ENCODE data around the gene EPHB2.
A peak's percentile ranks its signal among the peaks of the same experiment; 100 is the strongest.
"Not testable (repeated sequence)": the region's sequence is repeated elsewhere in the genome, so short reads cannot be mapped to it uniquely, and the experiment has no call there.

The EPHB2 gene

GRCh38 chr1:22830757-22831340 lies 120.2 kb downstream of the EPHB2 start:
- no peaks in the 10 kb centered on the region for H3K9me3 Mint-ChIP-seq
- H3K4me1 Mint-ChIP-seq = peaks cover 60% of the 10 kb centered on the region

DNA sequence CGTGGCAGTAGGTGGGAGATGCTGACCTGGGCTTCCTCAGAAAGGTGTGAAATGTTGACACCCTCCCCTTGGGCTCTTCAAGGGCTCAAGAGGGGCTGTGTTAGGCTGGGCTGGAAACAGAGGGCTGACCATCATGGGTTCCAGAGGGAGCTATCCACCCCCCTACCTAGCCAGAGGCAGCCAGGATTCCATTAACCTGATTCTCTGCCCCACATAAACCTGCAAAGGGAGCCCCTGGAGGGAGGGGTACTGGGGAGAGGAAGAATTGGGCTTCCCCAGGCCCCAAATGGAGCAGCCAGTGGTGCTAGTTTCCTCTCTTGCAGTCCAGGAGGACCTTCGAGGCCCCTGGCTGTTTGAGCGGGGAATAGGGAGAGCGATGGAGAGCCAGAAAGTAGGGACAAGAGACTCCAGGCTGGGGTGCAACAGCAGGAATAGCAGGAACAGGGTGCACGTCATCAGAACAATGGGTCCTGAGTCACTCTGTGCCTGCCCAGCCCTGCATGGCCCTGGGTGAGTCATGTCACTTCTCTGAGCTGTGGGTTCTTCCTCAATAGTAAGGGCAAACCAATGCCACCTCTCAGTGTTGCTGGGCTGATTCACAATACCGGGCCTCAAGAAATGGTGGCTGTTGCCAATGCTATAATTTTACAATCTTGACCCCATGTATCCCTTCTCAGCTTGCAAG lies 121.2 kb downstream of the EPHB2 start:
- no peak overlapping the region for H3K4me3 Mint-ChIP-seq
- no peak for DNase-seq
- no peaks in the 10 kb centered on the region for H3K9me3 Mint-ChIP-seq
- peaks cover 60% of the 10 kb centered on the region for H3K4me1 Mint-ChIP-seq
- H3K27me3 Mint-ChIP-seq (ENCODE audit: low read depth, poor library complexity) = peaks cover 12% of the 10 kb centered on the region
- no peak overlapping the region for H3K27ac Mint-ChIP-seq
- TF ChIP-seq, protein P1, sequence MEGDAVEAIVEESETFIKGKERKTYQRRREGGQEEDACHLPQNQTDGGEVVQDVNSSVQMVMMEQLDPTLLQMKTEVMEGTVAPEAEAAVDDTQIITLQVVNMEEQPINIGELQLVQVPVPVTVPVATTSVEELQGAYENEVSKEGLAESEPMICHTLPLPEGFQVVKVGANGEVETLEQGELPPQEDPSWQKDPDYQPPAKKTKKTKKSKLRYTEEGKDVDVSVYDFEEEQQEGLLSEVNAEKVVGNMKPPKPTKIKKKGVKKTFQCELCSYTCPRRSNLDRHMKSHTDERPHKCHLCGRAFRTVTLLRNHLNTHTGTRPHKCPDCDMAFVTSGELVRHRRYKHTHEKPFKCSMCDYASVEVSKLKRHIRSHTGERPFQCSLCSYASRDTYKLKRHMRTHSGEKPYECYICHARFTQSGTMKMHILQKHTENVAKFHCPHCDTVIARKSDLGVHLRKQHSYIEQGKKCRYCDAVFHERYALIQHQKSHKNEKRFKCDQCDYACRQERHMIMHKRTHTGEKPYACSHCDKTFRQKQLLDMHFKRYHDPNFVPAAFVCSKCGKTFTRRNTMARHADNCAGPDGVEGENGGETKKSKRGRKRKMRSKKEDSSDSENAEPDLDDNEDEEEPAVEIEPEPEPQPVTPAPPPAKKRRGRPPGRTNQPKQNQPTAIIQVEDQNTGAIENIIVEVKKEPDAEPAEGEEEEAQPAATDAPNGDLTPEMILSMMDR (IDR thresholded peaks at IDR 0.05) = no peak
- H3K36me3 Mint-ChIP-seq (ENCODE audit: low read depth) = no peaks in the 10 kb centered on the region

More at GRCh38 chr1:22830757-22831340, 120.2 kb downstream of the EPHB2 start:
- Mint-ChIP-seq H3K27me3 (ENCODE audit: low read depth, poor library complexity) (peaks cover 14% of the 10 kb centered on the region), H3K27ac (no peak overlapping the region), H3K4me3 (no peak overlapping the region), H3K36me3 (ENCODE audit: low read depth) (no peaks in the 10 kb centered on the region)
- TF ChIP-seq, protein P1 (IDR thresholded peaks at IDR 0.05) = no peak
- no peak for DNase-seq

DNA sequence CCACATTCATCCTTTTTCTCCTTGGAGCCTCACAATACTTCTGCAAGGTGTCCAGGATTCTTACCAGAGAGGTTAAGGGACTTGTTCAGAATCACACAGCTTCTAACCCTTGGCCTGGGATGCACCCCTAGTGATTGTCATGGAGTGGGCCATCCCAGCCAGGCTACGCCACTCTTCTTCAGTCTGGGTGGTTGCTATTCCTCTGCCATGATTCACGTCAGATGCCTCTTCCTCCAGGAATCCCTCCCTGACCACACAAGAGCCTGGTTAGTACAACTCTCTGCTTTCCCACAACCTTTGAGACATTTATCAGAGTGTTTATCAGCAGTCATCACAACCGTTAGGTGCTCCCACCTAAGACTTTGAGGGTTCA lies 121.8 kb downstream of the EPHB2 start:
- no peak for DNase-seq
- TF ChIP-seq, protein P1 (IDR thresholded peaks at IDR 0.05) = no peak
- no peaks in the 10 kb centered on the region for H3K9me3 Mint-ChIP-seq
- no peak overlapping the region for H3K4me3 Mint-ChIP-seq
- peaks cover 9% of the 10 kb centered on the region for H3K27me3 Mint-ChIP-seq (ENCODE audit: low read depth, poor library complexity)
- H3K27ac Mint-ChIP-seq = no peak overlapping the region
- peaks cover 60% of the 10 kb centered on the region for H3K4me1 Mint-ChIP-seq
- no peaks in the 10 kb centered on the region for H3K36me3 Mint-ChIP-seq (ENCODE audit: low read depth)

GRCh38 chr1:22833699-22834098 lies 123.1 kb downstream of the EPHB2 start:
- H3K9me3 Mint-ChIP-seq = no peaks in the 10 kb centered on the region
- H3K36me3 Mint-ChIP-seq (ENCODE audit: low read depth) = no peaks in the 10 kb centered on the region
- H3K4me1 Mint-ChIP-seq = peaks cover 58% of the 10 kb centered on the region
- DNase-seq = no peak
- H3K27me3 Mint-ChIP-seq (ENCODE audit: low read depth, poor library complexity) = peaks cover 6% of the 10 kb centered on the region
- H3K27ac Mint-ChIP-seq = no peak overlapping the region
- H3K4me3 Mint-ChIP-seq = no peak overlapping the region
- TF ChIP-seq, protein P1 (IDR thresholded peaks at IDR 0.05) = no peak

- not testable (repeated sequence) for H3K36me3 Mint-ChIP-seq (ENCODE audit: low read depth); DNase-seq
- H3K4me1 Mint-ChIP-seq = peaks cover 57% of the 10 kb centered on the region
Measured at GRCh38 chr1:22834420-22834819, 123.8 kb downstream of the EPHB2 start.

GRCh38 chr1:22835636-22836319 lies 125.1 kb downstream of the EPHB2 start:
- DNase-seq = peak; percentile 21
- Mint-ChIP-seq H3K4me1 (peaks cover 44% of the 10 kb centered on the region), H3K27me3 (ENCODE audit: low read depth, poor library complexity) (peaks cover 6% of the 10 kb centered on the region), H3K27ac (peak overlapping the region; percentile 54), H3K4me3 (peak overlapping the region; percentile 54), H3K9me3 (no peaks in the 10 kb centered on the region), H3K36me3 (ENCODE audit: low read depth) (no peaks in the 10 kb centered on the region)
- TF ChIP-seq, protein P1 (IDR thresholded peaks at IDR 0.05) = no peak

More at GRCh38 chr1:22834420-22834819, 123.8 kb downstream of the EPHB2 start:
- H3K4me3 Mint-ChIP-seq; H3K27ac Mint-ChIP-seq; H3K27me3 Mint-ChIP-seq (ENCODE audit: low read depth, poor library complexity); H3K9me3 Mint-ChIP-seq: not testable (repeated sequence)

Data from nephron progenitor cell (in vitro differentiated cells).